ENCODE data around the gene SULT1C3.

- TF ChIP-seq CTCF (IDR thresholded peaks at IDR 0.05; ENCODE audit: low read length) (no peak), EZH2 (IDR thresholded peaks at IDR 0.05; ENCODE audit: borderline replicate concordance, low read length) (no peak)
Observed at GRCh38 chr2:108228537-108228936, 11.2 kb upstream of the SULT1C3 start.
